Tibial nerve (tissue), 4 donors: ENCODE results near the gene SORCS3. TPM values are rescaled to one million over a fixed set of nuclear protein-coding genes. Genes with fewer than 3 reads are reported as not detected.

Experiments
- DNase-seq, 2 donors: peaks; one replicate each; pipeline ENCODE4 v3.0.0-alpha.2; 2019; ENCODE audit warnings: low spot score in 2 of 2
- H3K27ac ChIP-seq, 4 donors: fragments of 200-600 bp; sonication (generic) in 3 of 4; one replicate each; pipeline ENCODE4 v1.5.1; 2017 to 2019; ENCODE audit warnings: mild to moderate bottlenecking in 1 of 4
- H3K27me3 ChIP-seq, 2 donors: fragments of 200-600 bp; sonication (generic) in 1 of 2; one replicate each; pipeline versions ENCODE4 v1.5.1 to v1.6.0; 2017 to 2019
- H3K36me3 ChIP-seq, 3 donors: fragments of 200-600 bp; sonication (generic); one replicate each; pipeline ENCODE4 v1.5.1; 2018 to 2019
- H3K4me1 ChIP-seq, 4 donors: fragments of 200-600 bp; sonication (generic) in 3 of 4; one replicate each; pipeline ENCODE4 v1.5.1; 2017 to 2019
- H3K4me3 ChIP-seq, 4 donors: fragments of 200-600 bp; sonication (generic) in 3 of 4; one replicate each; pipeline ENCODE4 v1.5.1; 2017 to 2019; ENCODE audit warnings: mild to moderate bottlenecking in 1 of 4, moderate library complexity in 1 of 4
- H3K9me3 ChIP-seq, 4 donors: fragments of 200-600 bp; sonication (generic) in 3 of 4; one replicate each; pipeline ENCODE4 v1.5.1; 2017 to 2019
- EP300 ChIP-seq, 2 donors: sonication (generic); formaldehyde crosslinking; IDR thresholded peaks; one replicate each; pipeline ENCODE4 v1.6.1; 2017; ENCODE audit warnings: antibody characterized with exemption in 2 of 2, mild to moderate bottlenecking in 1 of 2
- POLR2A ChIP-seq, 2 donors: fragments of 450-650 bp; IDR thresholded peaks; one replicate each; pipeline ENCODE4 v1.6.1; 2017; ENCODE audit warnings: antibody characterized with exemption in 2 of 2, mild to moderate bottlenecking in 2 of 2, moderate library complexity in 2 of 2
- WGBS, 2 donors: methylation state at CpG; one replicate each; pipeline ENCODE4 v1.1.5; 2018; 5-methylcytosine and 5-hydroxymethylcytosine counted together
- total RNA-seq, 4 donors: library from RNA; depleted of rRNA; stranded (reverse); fragments of >200 nt; gene quantifications; one replicate each; pipeline ENCODE4 v1.1.0, GENCODE V29; 2016
- TF ChIP-seq, protein P1 (sequence below), 5 experiments: fragments of 200-600 bp in 3 of 5; fragments of 450-650 bp in 2 of 5; sonication (generic) in 3 of 5; IDR thresholded peaks; one replicate each; pipeline ENCODE4 v1.5.1; 2016 to 2019; ENCODE audit warnings: antibody characterized with exemption in 5 of 5, mild to moderate bottlenecking in 3 of 5, moderate library complexity in 2 of 5

SORCS3 gene
- total RNA-seq, 4 donors from 2014 or later: 1.8 to 3.9 (median 3.2) TPM

DNA sequence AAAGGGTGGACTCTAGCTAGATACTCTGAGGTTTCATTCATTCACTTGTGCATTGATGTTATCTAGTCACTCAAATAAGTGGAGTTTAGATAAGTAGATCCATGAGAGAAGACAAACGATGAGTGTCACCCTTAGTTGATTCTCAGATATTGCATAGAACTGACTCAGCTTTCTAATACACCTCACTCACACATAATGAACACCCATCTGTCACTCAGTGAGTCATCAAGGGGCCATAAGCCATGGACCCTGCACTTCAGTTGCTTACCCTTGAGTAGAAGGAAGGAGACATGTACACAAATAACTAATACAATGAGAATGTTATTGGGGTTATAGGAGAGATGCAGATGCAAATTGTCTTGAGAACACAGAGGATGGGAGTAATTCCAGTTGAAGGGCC lies 163.8 kb downstream of the SORCS3 start:
- DNase-seq: no peak
- H3K9me3 ChIP-seq: peaks cover 0 to 2% (median 0%) of the 10 kb centered on the region in 4 donors
- H3K4me3 ChIP-seq: no peak overlapping the region
- no peaks in the 10 kb centered on the region for H3K36me3 ChIP-seq
- H3K4me1 ChIP-seq: no peaks in the 10 kb centered on the region
- TF ChIP-seq, protein P1, sequence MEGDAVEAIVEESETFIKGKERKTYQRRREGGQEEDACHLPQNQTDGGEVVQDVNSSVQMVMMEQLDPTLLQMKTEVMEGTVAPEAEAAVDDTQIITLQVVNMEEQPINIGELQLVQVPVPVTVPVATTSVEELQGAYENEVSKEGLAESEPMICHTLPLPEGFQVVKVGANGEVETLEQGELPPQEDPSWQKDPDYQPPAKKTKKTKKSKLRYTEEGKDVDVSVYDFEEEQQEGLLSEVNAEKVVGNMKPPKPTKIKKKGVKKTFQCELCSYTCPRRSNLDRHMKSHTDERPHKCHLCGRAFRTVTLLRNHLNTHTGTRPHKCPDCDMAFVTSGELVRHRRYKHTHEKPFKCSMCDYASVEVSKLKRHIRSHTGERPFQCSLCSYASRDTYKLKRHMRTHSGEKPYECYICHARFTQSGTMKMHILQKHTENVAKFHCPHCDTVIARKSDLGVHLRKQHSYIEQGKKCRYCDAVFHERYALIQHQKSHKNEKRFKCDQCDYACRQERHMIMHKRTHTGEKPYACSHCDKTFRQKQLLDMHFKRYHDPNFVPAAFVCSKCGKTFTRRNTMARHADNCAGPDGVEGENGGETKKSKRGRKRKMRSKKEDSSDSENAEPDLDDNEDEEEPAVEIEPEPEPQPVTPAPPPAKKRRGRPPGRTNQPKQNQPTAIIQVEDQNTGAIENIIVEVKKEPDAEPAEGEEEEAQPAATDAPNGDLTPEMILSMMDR (IDR thresholded peaks at IDR 0.05): no peak
- TF ChIP-seq EP300 (IDR thresholded peaks at IDR 0.05) (no peak), POLR2A (IDR thresholded peaks at IDR 0.05) (no peak)
- WGBS, 2 donors: 82 to 100% methylated on average over 1 of the region's 1 CpG
- H3K27ac ChIP-seq: no peak overlapping the region
- H3K27me3 ChIP-seq: peaks cover 0 to 3% of the 10 kb centered on the region in 2 donors

DNA sequence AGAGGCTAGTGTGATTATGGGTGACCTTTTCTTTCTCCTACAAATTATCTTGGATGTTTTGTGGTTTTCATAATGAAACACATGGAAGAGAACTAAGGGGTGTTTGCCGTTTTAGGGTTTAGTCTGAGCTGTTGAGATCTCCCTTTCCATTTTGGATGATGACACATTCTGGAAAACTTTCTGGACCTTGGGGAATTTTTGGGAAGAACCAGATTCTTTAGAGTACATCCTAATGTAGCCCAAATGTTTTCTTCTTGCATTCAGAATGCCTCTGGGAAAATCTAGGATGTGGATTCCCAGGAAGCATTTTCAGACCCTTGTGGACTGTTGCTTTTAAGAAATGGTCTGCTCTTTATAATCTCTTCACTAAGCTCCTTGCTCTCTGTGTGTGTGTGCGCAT lies 165.7 kb downstream of the SORCS3 start:
- DNase-seq: no peak
- Histone ChIP-seq H3K27me3 (peaks cover 0 to 3% of the 10 kb centered on the region in 2 donors), H3K4me3 (no peak overlapping the region), H3K4me1 (no peaks in the 10 kb centered on the region), H3K27ac (no peak overlapping the region), H3K9me3 (peaks cover 0 to 2% (median 0%) of the 10 kb centered on the region in 4 donors), H3K36me3 (no peaks in the 10 kb centered on the region)
- TF ChIP-seq POLR2A (IDR thresholded peaks at IDR 0.05): no peak
- TF ChIP-seq, protein P1 (IDR thresholded peaks at IDR 0.05): no peak
- TF ChIP-seq EP300 (IDR thresholded peaks at IDR 0.05): no peak
- WGBS, 2 donors: 65 to 86% methylated on average over 2 of the region's 2 CpGs

DNA sequence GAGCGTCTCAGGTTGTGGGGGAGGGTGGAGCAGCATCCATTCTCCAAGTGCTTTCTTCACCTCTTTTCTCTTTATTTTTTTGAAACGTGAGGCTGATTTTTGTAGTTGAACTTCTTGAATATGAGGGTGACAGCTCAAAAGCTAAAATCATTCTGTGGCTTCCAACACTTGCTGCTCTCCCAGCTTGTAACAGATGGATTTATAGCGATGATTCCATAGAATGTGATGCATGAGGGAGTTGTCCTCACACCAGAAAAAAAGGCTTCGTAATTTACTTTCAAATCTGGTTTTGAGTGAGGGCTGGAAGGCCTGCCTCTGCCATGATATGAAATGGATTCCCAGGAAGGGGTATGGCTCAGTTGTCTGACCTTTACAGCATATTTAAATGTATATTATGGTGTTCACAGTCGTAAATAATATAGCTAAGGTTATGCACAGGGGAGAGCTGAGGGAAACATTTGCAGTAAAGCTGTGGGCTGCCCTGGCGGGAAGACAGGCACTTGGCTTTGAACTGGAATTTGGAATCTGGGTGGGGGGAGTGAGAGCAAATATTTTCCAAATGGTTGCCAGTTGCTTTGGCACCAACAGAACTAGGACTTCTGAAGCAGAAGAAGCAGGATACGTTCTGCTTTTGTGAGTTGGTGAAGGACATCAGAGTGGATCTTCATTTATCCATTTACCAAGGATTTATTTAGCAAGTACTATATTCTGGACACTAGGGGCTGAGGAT lies 166.7 kb downstream of the SORCS3 start:
- DNase-seq: no peak
- Histone ChIP-seq H3K4me3 (no peak overlapping the region), H3K9me3 (peaks cover 0 to 2% (median 0%) of the 10 kb centered on the region in 4 donors), H3K27ac (no peak overlapping the region), H3K36me3 (no peaks in the 10 kb centered on the region), H3K27me3 (peaks cover 0 to 3% of the 10 kb centered on the region in 2 donors), H3K4me1 (no peaks in the 10 kb centered on the region)
- WGBS, 2 donors: 68% methylated on average over 7 of the region's 7 CpGs
- TF ChIP-seq EP300 (IDR thresholded peaks at IDR 0.05) (no peak), POLR2A (IDR thresholded peaks at IDR 0.05) (no peak)
- TF ChIP-seq, protein P1 (IDR thresholded peaks at IDR 0.05): no peak

DNA sequence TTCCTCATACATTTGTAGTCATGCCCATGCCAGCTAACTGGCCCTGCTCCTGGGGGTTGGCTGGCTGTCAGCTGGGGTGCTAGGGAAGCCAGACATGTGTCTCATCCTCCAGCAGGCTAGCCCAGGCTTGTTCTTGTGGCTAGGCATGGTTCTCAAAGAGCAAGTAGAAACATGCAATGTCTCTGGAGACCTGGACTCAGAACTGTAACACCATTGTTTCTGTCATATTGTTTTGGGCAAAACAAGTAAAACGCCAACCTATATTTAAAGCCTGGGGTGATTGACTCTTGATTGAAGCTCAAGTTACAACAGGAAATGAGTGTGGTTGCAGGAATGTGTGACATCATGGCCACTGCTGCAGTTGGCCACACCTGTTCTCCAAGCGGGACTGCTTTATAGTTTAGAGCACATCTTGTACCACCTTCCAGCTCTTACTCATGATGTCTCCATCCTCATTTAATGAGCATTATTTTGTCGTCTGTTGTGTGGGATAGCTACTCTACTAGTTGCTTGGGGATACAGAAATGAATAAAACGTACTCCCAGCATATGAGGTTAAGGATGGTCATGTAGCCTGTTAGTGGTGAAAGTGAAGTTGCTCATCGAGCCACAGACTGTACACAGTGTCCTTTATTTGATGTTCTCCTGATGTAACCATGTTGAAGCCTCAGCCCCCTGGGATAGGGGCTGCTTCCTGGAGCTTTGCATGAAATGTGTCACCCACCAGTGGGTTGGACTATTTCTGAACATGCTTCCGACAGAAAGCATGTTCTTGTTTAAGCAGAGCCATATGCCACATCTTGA lies 168.4 kb downstream of the SORCS3 start:
- peaks cover 0 to 3% of the 10 kb centered on the region in 2 donors for H3K27me3 ChIP-seq
- no peak overlapping the region for H3K27ac ChIP-seq
- no peaks in the 10 kb centered on the region for H3K4me1 ChIP-seq
- WGBS, 2 donors: 47 to 57% methylated on average over 6 of the region's 6 CpGs
- no peak for DNase-seq
- no peak overlapping the region for H3K4me3 ChIP-seq
- no peak for TF ChIP-seq EP300 (IDR thresholded peaks at IDR 0.05)
- no peak for TF ChIP-seq POLR2A (IDR thresholded peaks at IDR 0.05)
- TF ChIP-seq, protein P1 (IDR thresholded peaks at IDR 0.05): no peak
- no peaks in the 10 kb centered on the region for H3K36me3 ChIP-seq
- peaks cover 0 to 2% (median 0%) of the 10 kb centered on the region in 4 donors for H3K9me3 ChIP-seq

DNA sequence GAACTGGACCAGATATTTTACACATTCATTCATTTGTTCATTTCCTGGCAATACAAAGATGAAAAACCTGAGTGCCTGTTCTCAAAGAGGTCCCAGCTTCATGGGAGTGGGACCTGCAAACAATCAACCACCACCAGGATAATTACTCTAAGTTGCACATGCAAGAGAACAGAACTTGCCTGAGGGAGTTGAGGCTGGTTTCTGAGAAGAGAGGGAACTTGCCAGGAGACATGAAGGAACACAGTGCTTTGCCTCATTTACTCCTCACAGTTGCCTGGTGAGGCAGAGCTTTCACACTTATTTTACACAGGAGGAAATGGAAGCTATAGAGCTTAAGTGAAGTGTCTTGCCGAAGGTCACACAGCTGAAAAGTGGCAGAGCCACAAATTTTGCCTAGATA lies 170.1 kb downstream of the SORCS3 start:
- no peak overlapping the region for H3K27ac ChIP-seq
- no peak for DNase-seq
- no peaks in the 10 kb centered on the region for H3K4me1 ChIP-seq
- no peak for TF ChIP-seq EP300 (IDR thresholded peaks at IDR 0.05)
- TF ChIP-seq, protein P1 (IDR thresholded peaks at IDR 0.05): no peak
- TF ChIP-seq POLR2A (IDR thresholded peaks at IDR 0.05): no peak
- no peak overlapping the region for H3K4me3 ChIP-seq
- 60 to 71% methylated on average over 1 of the region's 1 CpG for WGBS, 2 donors
- H3K27me3 ChIP-seq: no peaks in the 10 kb centered on the region
- H3K36me3 ChIP-seq: no peaks in the 10 kb centered on the region
- H3K9me3 ChIP-seq: peaks cover 0 to 2% (median 0%) of the 10 kb centered on the region in 4 donors
